MM.1S (cell line): ENCODE data around the gene LRRC27.

Source experiments
- EZH2 ChIP-seq: fragments of 300-600 bp; sonication (generic); optimal IDR thresholded peaks from 2 replicates; pipeline ENCODE3; 2017; ENCODE audit warnings: low read depth, mild to moderate bottlenecking, antibody characterized with exemption, low read length, mixed read lengths
- TF ChIP-seq, protein P1 (sequence below): fragments of 300-600 bp; sonication (generic); IDR thresholded peaks from 2 replicates; pipeline ENCODE4 v1.5.1; 2016; ENCODE audit warnings: antibody characterized with exemption, low read length, mixed read lengths

GRCh38 chr10:132392811-132393694 is 61.1 kb downstream of the LRRC27 start:
- TF ChIP-seq, protein P1, sequence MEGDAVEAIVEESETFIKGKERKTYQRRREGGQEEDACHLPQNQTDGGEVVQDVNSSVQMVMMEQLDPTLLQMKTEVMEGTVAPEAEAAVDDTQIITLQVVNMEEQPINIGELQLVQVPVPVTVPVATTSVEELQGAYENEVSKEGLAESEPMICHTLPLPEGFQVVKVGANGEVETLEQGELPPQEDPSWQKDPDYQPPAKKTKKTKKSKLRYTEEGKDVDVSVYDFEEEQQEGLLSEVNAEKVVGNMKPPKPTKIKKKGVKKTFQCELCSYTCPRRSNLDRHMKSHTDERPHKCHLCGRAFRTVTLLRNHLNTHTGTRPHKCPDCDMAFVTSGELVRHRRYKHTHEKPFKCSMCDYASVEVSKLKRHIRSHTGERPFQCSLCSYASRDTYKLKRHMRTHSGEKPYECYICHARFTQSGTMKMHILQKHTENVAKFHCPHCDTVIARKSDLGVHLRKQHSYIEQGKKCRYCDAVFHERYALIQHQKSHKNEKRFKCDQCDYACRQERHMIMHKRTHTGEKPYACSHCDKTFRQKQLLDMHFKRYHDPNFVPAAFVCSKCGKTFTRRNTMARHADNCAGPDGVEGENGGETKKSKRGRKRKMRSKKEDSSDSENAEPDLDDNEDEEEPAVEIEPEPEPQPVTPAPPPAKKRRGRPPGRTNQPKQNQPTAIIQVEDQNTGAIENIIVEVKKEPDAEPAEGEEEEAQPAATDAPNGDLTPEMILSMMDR: no peak
- no peak for TF ChIP-seq EZH2
